Measurements from ENCODE around the gene AFP.

The AFP gene

DNA sequence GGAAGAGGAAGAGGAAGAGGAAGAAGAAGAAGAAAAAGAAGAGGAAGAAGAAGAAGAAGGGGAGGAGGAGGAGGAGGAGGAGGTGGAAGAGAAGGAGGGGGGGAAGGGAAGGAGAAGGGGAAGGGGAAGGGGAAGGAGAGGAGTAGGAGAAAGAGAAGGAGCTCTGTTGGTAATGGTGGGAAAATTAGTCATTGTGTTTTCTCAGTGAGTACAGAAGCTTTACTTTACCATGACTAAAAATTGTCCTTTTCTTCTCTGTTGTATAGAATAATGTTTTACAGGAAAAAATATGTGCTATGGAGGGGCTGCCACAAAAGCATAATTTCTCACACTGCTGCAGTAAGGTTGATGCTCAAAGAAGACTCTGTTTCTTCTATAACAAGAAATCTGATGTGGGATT lies 49.6 kb downstream of the AFP start:
- Mint-ChIP-seq H3K27me3 (ENCODE audit: low read depth) (peaks cover 3% of the 10 kb centered on the region), H3K4me3 (no peak overlapping the region), H3K4me1 (no peaks in the 10 kb centered on the region), H3K27ac (no peak overlapping the region), H3K9me3 (no peaks in the 10 kb centered on the region), H3K36me3 (ENCODE audit: low read depth) (no peaks in the 10 kb centered on the region)
- TF ChIP-seq, protein P1, sequence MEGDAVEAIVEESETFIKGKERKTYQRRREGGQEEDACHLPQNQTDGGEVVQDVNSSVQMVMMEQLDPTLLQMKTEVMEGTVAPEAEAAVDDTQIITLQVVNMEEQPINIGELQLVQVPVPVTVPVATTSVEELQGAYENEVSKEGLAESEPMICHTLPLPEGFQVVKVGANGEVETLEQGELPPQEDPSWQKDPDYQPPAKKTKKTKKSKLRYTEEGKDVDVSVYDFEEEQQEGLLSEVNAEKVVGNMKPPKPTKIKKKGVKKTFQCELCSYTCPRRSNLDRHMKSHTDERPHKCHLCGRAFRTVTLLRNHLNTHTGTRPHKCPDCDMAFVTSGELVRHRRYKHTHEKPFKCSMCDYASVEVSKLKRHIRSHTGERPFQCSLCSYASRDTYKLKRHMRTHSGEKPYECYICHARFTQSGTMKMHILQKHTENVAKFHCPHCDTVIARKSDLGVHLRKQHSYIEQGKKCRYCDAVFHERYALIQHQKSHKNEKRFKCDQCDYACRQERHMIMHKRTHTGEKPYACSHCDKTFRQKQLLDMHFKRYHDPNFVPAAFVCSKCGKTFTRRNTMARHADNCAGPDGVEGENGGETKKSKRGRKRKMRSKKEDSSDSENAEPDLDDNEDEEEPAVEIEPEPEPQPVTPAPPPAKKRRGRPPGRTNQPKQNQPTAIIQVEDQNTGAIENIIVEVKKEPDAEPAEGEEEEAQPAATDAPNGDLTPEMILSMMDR (IDR thresholded peaks at IDR 0.05; ENCODE audit: unreplicated experiment in 3 of 3) = no peak

DNA sequence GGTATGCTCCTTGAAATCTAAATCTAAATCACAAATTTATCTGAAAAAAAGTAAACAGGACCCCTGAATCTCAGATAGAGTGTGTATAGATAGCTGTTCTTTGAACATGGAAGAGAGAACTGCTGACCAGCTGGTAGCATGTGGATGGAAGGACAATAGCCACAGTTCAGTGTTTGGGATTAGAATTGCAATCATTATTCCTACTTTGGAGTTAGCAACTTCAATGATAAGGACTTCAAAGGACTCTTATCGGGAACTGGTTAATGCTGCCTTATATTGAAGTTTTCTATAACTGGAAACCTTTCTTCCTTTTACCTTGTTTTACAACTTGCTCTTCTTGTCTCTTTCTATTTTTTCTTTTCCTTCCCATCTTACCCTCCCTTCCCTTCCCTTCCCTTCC lies 50.5 kb downstream of the AFP start:
- Mint-ChIP-seq H3K36me3 (ENCODE audit: low read depth) (no peaks in the 10 kb centered on the region), H3K4me3 (no peak overlapping the region), H3K9me3 (no peaks in the 10 kb centered on the region), H3K4me1 (no peaks in the 10 kb centered on the region), H3K27ac (no peak overlapping the region), H3K27me3 (ENCODE audit: low read depth) (peaks cover 3% of the 10 kb centered on the region)
- TF ChIP-seq, protein P1 (IDR thresholded peaks at IDR 0.05; ENCODE audit: unreplicated experiment in 3 of 3) = no peak

DNA sequence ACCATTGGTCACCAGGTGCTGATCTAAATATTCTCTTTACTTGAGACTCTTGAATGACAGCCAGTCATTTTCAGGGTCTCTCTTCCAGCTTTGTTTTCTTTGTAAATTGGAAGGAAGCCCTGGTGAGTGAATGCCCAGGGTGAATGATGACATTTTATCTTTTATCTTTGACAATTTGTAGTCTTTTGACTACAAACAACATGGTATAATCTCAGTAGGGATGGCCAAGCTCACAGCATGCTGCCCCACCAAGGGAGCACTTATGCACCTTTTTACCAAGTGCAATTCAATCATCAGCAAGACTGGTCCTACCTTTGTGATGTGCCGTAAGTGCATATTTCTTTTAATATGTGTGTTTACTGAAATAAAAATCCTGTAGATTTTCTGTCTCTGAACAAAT lies 51.2 kb downstream of the AFP start:
- Mint-ChIP-seq H3K36me3 (ENCODE audit: low read depth) (no peaks in the 10 kb centered on the region), H3K4me3 (no peak overlapping the region)

DNA sequence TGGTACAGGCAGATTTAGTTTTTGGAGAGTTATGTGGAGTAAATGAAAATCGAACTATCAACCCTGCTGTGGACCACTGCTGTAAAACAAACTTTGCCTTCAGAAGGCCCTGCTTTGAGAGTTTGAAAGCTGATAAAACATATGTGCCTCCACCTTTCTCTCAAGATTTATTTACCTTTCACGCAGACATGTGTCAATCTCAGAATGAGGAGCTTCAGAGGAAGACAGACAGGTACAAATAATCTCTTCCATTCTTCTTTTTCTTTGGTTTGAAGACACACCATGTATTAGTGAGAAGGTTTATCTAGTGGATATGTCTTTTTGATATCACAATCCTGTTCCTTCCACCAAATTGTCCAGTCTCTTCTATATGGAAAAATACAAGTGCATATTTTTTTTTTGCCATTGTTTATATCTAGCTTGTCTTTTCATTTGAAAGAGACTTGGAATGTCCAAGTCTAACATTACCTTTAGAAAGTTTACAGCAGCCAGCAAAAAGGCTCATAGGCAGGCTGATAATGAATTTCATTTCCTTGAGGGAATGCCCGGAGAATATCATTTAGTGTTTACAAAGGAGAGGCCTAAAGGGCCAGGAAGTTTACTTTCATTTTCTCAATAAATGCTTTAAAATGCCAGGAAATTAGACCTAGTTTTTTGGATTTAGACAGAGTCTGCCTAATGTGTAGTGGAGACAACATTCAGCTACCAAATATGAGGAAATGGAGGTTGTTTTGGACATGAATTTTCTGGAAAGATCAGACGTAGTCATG lies 64.2 kb downstream of the AFP start:
- no peaks in the 10 kb centered on the region for H3K4me1 Mint-ChIP-seq
- no peak overlapping the region for H3K4me3 Mint-ChIP-seq
- H3K27ac Mint-ChIP-seq = no peak overlapping the region
- no peaks in the 10 kb centered on the region for H3K9me3 Mint-ChIP-seq
- TF ChIP-seq, protein P1 (IDR thresholded peaks at IDR 0.05; ENCODE audit: unreplicated experiment in 3 of 3) = no peak
- no peaks in the 10 kb centered on the region for H3K36me3 Mint-ChIP-seq (ENCODE audit: low read depth)
- H3K27me3 Mint-ChIP-seq (ENCODE audit: low read depth) = peaks cover 3% of the 10 kb centered on the region

More for the DNA sequence above, 51.2 kb downstream of the AFP start:
- TF ChIP-seq, protein P1 (IDR thresholded peaks at IDR 0.05; ENCODE audit: unreplicated experiment in 3 of 3) = no peak
- H3K4me1 Mint-ChIP-seq = no peaks in the 10 kb centered on the region
- H3K9me3 Mint-ChIP-seq = no peaks in the 10 kb centered on the region
- H3K27me3 Mint-ChIP-seq (ENCODE audit: low read depth) = peaks cover 3% of the 10 kb centered on the region
- no peak overlapping the region for H3K27ac Mint-ChIP-seq

DNA sequence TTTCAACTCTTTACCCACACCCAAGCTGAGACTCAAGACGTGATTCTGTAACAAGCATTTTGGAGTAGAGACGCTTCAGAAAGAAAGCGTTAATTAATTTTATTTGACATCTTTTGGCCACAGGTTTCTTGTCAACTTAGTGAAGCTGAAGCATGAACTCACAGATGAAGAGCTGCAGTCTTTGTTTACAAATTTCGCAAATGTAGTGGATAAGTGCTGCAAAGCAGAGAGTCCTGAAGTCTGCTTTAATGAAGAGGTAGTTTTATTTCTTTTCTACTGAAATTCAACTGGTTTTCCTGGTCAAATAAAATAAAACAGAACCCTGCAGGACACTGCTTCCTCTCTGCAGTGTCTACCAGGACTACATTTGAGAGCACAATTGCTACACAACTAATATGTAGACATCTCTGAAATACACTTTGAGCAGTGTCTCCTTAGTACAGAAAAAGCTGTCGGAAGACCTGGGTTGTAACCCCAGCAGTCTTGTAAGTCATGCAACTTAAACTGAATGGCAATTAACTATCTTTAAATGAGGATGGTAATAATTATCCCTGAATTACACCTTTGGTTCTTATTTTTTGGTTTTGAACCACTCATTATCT lies 65.7 kb downstream of the AFP start:
- Mint-ChIP-seq H3K27me3 (ENCODE audit: low read depth) (peaks cover 3% of the 10 kb centered on the region), H3K4me3 (no peak overlapping the region), H3K27ac (no peak overlapping the region), H3K4me1 (no peaks in the 10 kb centered on the region), H3K9me3 (no peaks in the 10 kb centered on the region), H3K36me3 (ENCODE audit: low read depth) (no peaks in the 10 kb centered on the region)
- TF ChIP-seq, protein P1 (IDR thresholded peaks at IDR 0.05; ENCODE audit: unreplicated experiment in 3 of 3) = no peak

DNA sequence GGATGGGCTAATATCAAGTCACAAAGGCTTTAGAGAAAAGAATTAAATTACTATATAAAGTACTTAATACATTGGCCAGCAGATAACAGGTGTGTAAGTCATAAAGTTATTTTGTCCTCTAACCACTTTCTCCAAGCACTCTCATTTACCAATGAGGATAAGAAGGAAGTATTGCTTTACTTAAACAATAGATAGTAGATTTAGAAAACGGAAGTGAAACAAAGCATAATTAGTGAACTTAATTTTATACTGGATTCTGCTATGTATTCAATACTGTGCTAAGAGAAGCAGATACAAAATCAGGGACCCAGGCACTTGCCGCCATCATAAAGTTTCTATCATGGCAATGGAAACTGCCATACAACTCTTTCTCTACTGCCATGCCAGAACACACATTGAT lies 69.5 kb downstream of the AFP start:
- Mint-ChIP-seq H3K36me3 (ENCODE audit: low read depth) (no peaks in the 10 kb centered on the region), H3K4me1 (no peaks in the 10 kb centered on the region), H3K9me3 (no peaks in the 10 kb centered on the region), H3K27me3 (ENCODE audit: low read depth) (no peaks in the 10 kb centered on the region), H3K4me3 (no peak overlapping the region), H3K27ac (no peak overlapping the region)
- TF ChIP-seq, protein P1 (IDR thresholded peaks at IDR 0.05; ENCODE audit: unreplicated experiment in 3 of 3) = no peak
